CD4-positive, CD25-positive, alpha-beta regulatory T cell (primary cell): ENCODE data around the gene PLEK. TPM values are rescaled to one million over a fixed set of nuclear protein-coding genes. Genes with fewer than 3 reads are reported as not detected.

Experiments used
- ATAC-seq, 2 donors: fragments of 150-1000 bp; cut with Tn5 transposase; one replicate each; pipeline ENCODE4 v1.10.0; 2021; ENCODE audit warnings: low read depth in 2 of 2, moderate number of reproducible peaks in 2 of 2, moderate library complexity in 1 of 2
- DNase-seq, 3 donors: peaks; one replicate each; pipeline versions ENCODE4 v3.0.0 to v3.0.0-alpha.2; 2012 to 2022; ENCODE audit warnings: mixed read lengths in 1 of 3
- H3K27ac ChIP-seq: one replicate; pipeline ENCODE4 v1.7.0; 2013; ENCODE audit warnings: mild to moderate bottlenecking, low read length; ENCODE audit not compliant: insufficient read depth, poor library complexity, severe bottlenecking
- H3K27me3 ChIP-seq: one replicate; pipeline ENCODE4 v1.7.0; 2013; ENCODE audit warnings: low read length; ENCODE audit not compliant: control insufficient read depth, insufficient read depth
- H3K36me3 ChIP-seq: one replicate; pipeline ENCODE4 v1.7.0; 2013; ENCODE audit warnings: mild to moderate bottlenecking, low read length, moderate library complexity; ENCODE audit not compliant: control insufficient read depth, insufficient read depth
- H3K4me1 ChIP-seq: 2 replicates; pipeline ENCODE4 v1.7.0; 2013; ENCODE audit warnings: mild to moderate bottlenecking, low read length; ENCODE audit not compliant: insufficient read depth, control insufficient read depth, poor library complexity, severe bottlenecking
- H3K4me3 ChIP-seq: one replicate; pipeline ENCODE4 v1.7.0; 2013; ENCODE audit warnings: low read depth, mild to moderate bottlenecking, low read length, moderate library complexity
- H3K9me3 ChIP-seq, 2 experiments: 1 replicate in 1 of 2; 2 replicates in 1 of 2; pipeline ENCODE4 v1.7.0; 2013; ENCODE audit warnings: low read length in 2 of 2, mild to moderate bottlenecking in 1 of 2, moderate library complexity in 1 of 2; ENCODE audit not compliant: control insufficient read depth in 2 of 2
- H3K27ac Mint-ChIP-seq, 3 donors: one replicate each; pipeline ENCODE4 v1.8.0; 2020 to 2022; ENCODE audit warnings: mild to moderate bottlenecking in 3 of 3, mixed read lengths in 3 of 3, moderate library complexity in 2 of 3
- H3K27me3 Mint-ChIP-seq: one replicate; pipeline ENCODE4 v1.8.0; 2022; ENCODE audit warnings: mild to moderate bottlenecking, mixed read lengths
- H3K36me3 Mint-ChIP-seq: one replicate; pipeline ENCODE4 v1.8.0; 2020; ENCODE audit warnings: mixed read lengths
- H3K4me1 Mint-ChIP-seq, 4 donors: one replicate each; pipeline ENCODE4 v1.8.0; 2020 to 2022; ENCODE audit warnings: mixed read lengths in 4 of 4, mild to moderate bottlenecking in 1 of 4
- H3K4me3 Mint-ChIP-seq, 4 donors: one replicate each; pipeline ENCODE4 v1.8.0; 2020 to 2022; ENCODE audit warnings: mild to moderate bottlenecking in 4 of 4, mixed read lengths in 4 of 4, moderate library complexity in 3 of 4
- H3K9me3 Mint-ChIP-seq, 7 donors: one replicate each; pipeline ENCODE4 v1.8.0; 2020 to 2022; ENCODE audit warnings: mixed read lengths in 7 of 7, mild to moderate bottlenecking in 3 of 7, moderate library complexity in 2 of 7
- polyA plus RNA-seq, 4 donors: library from polyadenylated mRNA; unstranded; fragments of 300-500 nt; fragmentation: Illumina TruSeq; gene quantifications; one replicate each; pipeline ENCODE4 v1.2.3, GENCODE V29; 2021
- total RNA-seq: library from RNA; stranded (reverse); gene quantifications from one replicate; pipeline ENCODE4 v1.2.3, GENCODE V29; 2022

The PLEK gene
- total and polyA plus RNA-seq, 5 donors from 2014 or later: 2.2 to 10.1 (median 5.8) TPM

- Mint-ChIP-seq H3K36me3 (no peaks in the 10 kb centered on the region), H3K27ac (no peak overlapping the region), H3K9me3 (no peaks in the 10 kb centered on the region), H3K4me3 (no peak overlapping the region), H3K27me3 (no peaks in the 10 kb centered on the region), H3K4me1 (peaks cover 2 to 16% (median 9%) of the 10 kb centered on the region in 4 donors)
- Histone ChIP-seq H3K4me1 (peaks cover 12% of the 10 kb centered on the region), H3K27me3 (no peaks in the 10 kb centered on the region), H3K27ac (no peak overlapping the region), H3K9me3 (no peaks in the 10 kb centered on the region), H3K36me3 (no peaks in the 10 kb centered on the region), H3K4me3 (no peak overlapping the region)
- ATAC-seq (no peak), DNase-seq (no peak)
Observed at GRCh38 chr2:68418855-68419254, 53.8 kb downstream of the PLEK start.

GRCh38 chr2:68420254-68420910 is 55.3 kb downstream of the PLEK start:
- Mint-ChIP-seq H3K4me1 (peaks cover 2 to 16% (median 9%) of the 10 kb centered on the region in 4 donors), H3K27me3 (no peaks in the 10 kb centered on the region), H3K9me3 (no peaks in the 10 kb centered on the region), H3K4me3 (no peak overlapping the region), H3K27ac (no peak overlapping the region), H3K36me3 (no peaks in the 10 kb centered on the region)
- H3K27ac ChIP-seq: no peak overlapping the region
- no peak overlapping the region for H3K4me3 ChIP-seq
- peaks cover 27% of the 10 kb centered on the region for H3K4me1 ChIP-seq
- DNase-seq: no peak
- H3K27me3 ChIP-seq: no peaks in the 10 kb centered on the region
- no peak for ATAC-seq
- no peaks in the 10 kb centered on the region for H3K36me3 ChIP-seq
- H3K9me3 ChIP-seq: no peaks in the 10 kb centered on the region

GRCh38 chr2:68423966-68424650 is 59.0 kb downstream of the PLEK start:
- H3K36me3 Mint-ChIP-seq: no peaks in the 10 kb centered on the region
- no peak overlapping the region for H3K27ac Mint-ChIP-seq
- no peaks in the 10 kb centered on the region for H3K27me3 ChIP-seq
- no peaks in the 10 kb centered on the region for H3K9me3 ChIP-seq
- no peaks in the 10 kb centered on the region for H3K27me3 Mint-ChIP-seq
- peaks cover 11 to 31% (median 19%) of the 10 kb centered on the region in 4 donors for H3K4me1 Mint-ChIP-seq
- H3K4me3 Mint-ChIP-seq: no peak overlapping the region
- DNase-seq: peak in 2 of 3 donors; percentile 20 to 63
- H3K4me3 ChIP-seq: peak overlapping the region; percentile 43
- peak overlapping the region; percentile 53 for H3K27ac ChIP-seq
- H3K36me3 ChIP-seq: no peaks in the 10 kb centered on the region
- H3K4me1 ChIP-seq: peaks cover 52% of the 10 kb centered on the region
- H3K9me3 Mint-ChIP-seq: no peaks in the 10 kb centered on the region
- ATAC-seq: peak; percentile 56 to 70

GRCh38 chr2:68425503-68425902 is 60.4 kb downstream of the PLEK start:
- H3K4me3 ChIP-seq: no peak overlapping the region
- peaks cover 11 to 31% (median 19%) of the 10 kb centered on the region in 4 donors for H3K4me1 Mint-ChIP-seq
- ATAC-seq (no peak), DNase-seq (no peak)
- H3K27me3 Mint-ChIP-seq: no peaks in the 10 kb centered on the region
- no peaks in the 10 kb centered on the region for H3K27me3 ChIP-seq
- H3K36me3 Mint-ChIP-seq: no peaks in the 10 kb centered on the region
- H3K9me3 ChIP-seq: no peaks in the 10 kb centered on the region
- no peak overlapping the region for H3K4me3 Mint-ChIP-seq
- H3K9me3 Mint-ChIP-seq: no peaks in the 10 kb centered on the region
- no peaks in the 10 kb centered on the region for H3K36me3 ChIP-seq
- H3K27ac ChIP-seq: no peak overlapping the region
- peaks cover 52% of the 10 kb centered on the region for H3K4me1 ChIP-seq
- H3K27ac Mint-ChIP-seq: no peak overlapping the region

- no peak for DNase-seq
- H3K27ac ChIP-seq: peak overlapping the region; percentile 88
- no peaks in the 10 kb centered on the region for H3K36me3 ChIP-seq
- Mint-ChIP-seq H3K9me3 (no peaks in the 10 kb centered on the region), H3K4me1 (peaks cover 11 to 31% (median 19%) of the 10 kb centered on the region in 4 donors), H3K4me3 (no peak overlapping the region), H3K36me3 (no peaks in the 10 kb centered on the region), H3K27me3 (no peaks in the 10 kb centered on the region), H3K27ac (peak overlapping the region in 2 of 3 donors; percentile 91 to 94)
- H3K9me3 ChIP-seq: no peaks in the 10 kb centered on the region
- H3K4me3 ChIP-seq: peak overlapping the region; percentile 56
- H3K4me1 ChIP-seq: peaks cover 52% of the 10 kb centered on the region
- no peaks in the 10 kb centered on the region for H3K27me3 ChIP-seq
- no peak for ATAC-seq
Observed at GRCh38 chr2:68426446-68426845, 61.4 kb downstream of the PLEK start.

GRCh38 chr2:68426848-68427579 is 61.9 kb downstream of the PLEK start:
- Mint-ChIP-seq H3K4me1 (peaks cover 11 to 31% (median 16%) of the 10 kb centered on the region in 4 donors), H3K9me3 (no peaks in the 10 kb centered on the region), H3K27ac (peak overlapping the region; percentile 91 to 95 (median 94)), H3K4me3 (peak overlapping the region; percentile 21 to 68 (median 52)), H3K36me3 (no peaks in the 10 kb centered on the region), H3K27me3 (no peaks in the 10 kb centered on the region)
- ATAC-seq: peak; percentile 74
- peak overlapping the region; percentile 56 for H3K4me3 ChIP-seq
- no peaks in the 10 kb centered on the region for H3K9me3 ChIP-seq
- DNase-seq: peak; percentile 21 to 75 (median 60)
- no peaks in the 10 kb centered on the region for H3K36me3 ChIP-seq
- peak overlapping the region; percentile 88 for H3K27ac ChIP-seq
- H3K4me1 ChIP-seq: peaks cover 52% of the 10 kb centered on the region
- H3K27me3 ChIP-seq: no peaks in the 10 kb centered on the region

GRCh38 chr2:68428126-68428525 is 63.0 kb downstream of the PLEK start:
- no peaks in the 10 kb centered on the region for H3K9me3 ChIP-seq
- Mint-ChIP-seq H3K4me3 (no peak overlapping the region), H3K36me3 (no peaks in the 10 kb centered on the region), H3K27ac (peak overlapping the region in 2 of 3 donors; percentile 74 to 94), H3K27me3 (no peaks in the 10 kb centered on the region), H3K9me3 (no peaks in the 10 kb centered on the region), H3K4me1 (peaks cover 10 to 27% (median 16%) of the 10 kb centered on the region in 4 donors)
- peak overlapping the region; percentile 56 for H3K4me3 ChIP-seq
- no peak for DNase-seq
- ATAC-seq: no peak
- H3K36me3 ChIP-seq: no peaks in the 10 kb centered on the region
- no peaks in the 10 kb centered on the region for H3K27me3 ChIP-seq
- H3K4me1 ChIP-seq: peaks cover 50% of the 10 kb centered on the region
- peak overlapping the region; percentile 88 for H3K27ac ChIP-seq
